IPS-NIHi11 (cell line): ENCODE measurements around the gene AZU1.
A peak's percentile ranks its signal among the peaks of the same experiment; 100 is the strongest.
"Not testable (repeated sequence)": the region's sequence is repeated elsewhere in the genome, so short reads cannot be mapped to it uniquely, and the experiment has no call there.

Experiments
- DNase-seq: peaks from one replicate; pipeline ENCODE4 v3.0.0; 2012; ENCODE audit warnings: mixed read lengths, low spot score

The AZU1 gene

GRCh38 chr19:831407-832369 lies 4.1 kb downstream of the AZU1 start:
- DNase-seq, result no peak

- no peak for DNase-seq
These were observed 6.6 kb downstream of the AZU1 start for GRCh38 chr19:834216-834615.

GRCh38 chr19:835210-835810 lies 7.7 kb downstream of the AZU1 start:
- no peak for DNase-seq

- DNase-seq, result no peak
These were observed 13.0 kb downstream of the AZU1 start, which contains the start of gene PRTN3 for GRCh38 chr19:840519-841206. Gene PRTN3 (plus strand): TSS chr19:840999. CDS start chr19:841009, 10 bp downstream.

GRCh38 chr19:842802-843179 lies 15.2 kb downstream of the AZU1 start:
- not testable (repeated sequence) for DNase-seq

GRCh38 chr19:843180-843835 lies 15.7 kb downstream of the AZU1 start:
- peak; percentile 62 for DNase-seq

- DNase-seq, result no peak
These were observed 16.4 kb downstream of the AZU1 start for GRCh38 chr19:843836-844545.

GRCh38 chr19:844546-844971 lies 16.9 kb downstream of the AZU1 start:
- DNase-seq, result no peak

GRCh38 chr19:845707-846521 lies 18.3 kb downstream of the AZU1 start:
- no peak for DNase-seq

- DNase-seq, result no peak
These were observed 20.8 kb downstream of the AZU1 start for GRCh38 chr19:848386-848921.

GRCh38 chr19:849195-849594 lies 21.6 kb downstream of the AZU1 start:
- DNase-seq, result not testable (repeated sequence)

- DNase-seq, result peak; percentile 70
These were observed 22.8 kb downstream of the AZU1 start for GRCh38 chr19:850221-850978.

- DNase-seq, result no peak
These were observed 23.3 kb downstream of the AZU1 start for GRCh38 chr19:850979-851335.

- DNase-seq, result no peak
These were observed 24.7 kb downstream of the AZU1 start, which contains the start of gene ELANE for GRCh38 chr19:852136-853013. Gene ELANE (plus strand): TSS chr19:852303. CDS start chr19:852329, 26 bp downstream.

- DNase-seq, result no peak
These were observed 25.5 kb downstream of the AZU1 start for GRCh38 chr19:853014-853585.

- DNase-seq, result not testable (repeated sequence)
These were observed 26.1 kb downstream of the AZU1 start for GRCh38 chr19:853614-854220.

- DNase-seq, result no peak
These were observed 26.9 kb downstream of the AZU1 start for GRCh38 chr19:854549-854948.

- no peak for DNase-seq
These were observed 27.5 kb downstream of the AZU1 start for GRCh38 chr19:855142-855541.
